ENCODE results near the gene IGF2R. TPM values are rescaled to one million over a fixed set of nuclear protein-coding genes. Genes with fewer than 3 reads are reported as not detected.
"Not testable (repeated sequence)": the region's sequence is repeated elsewhere in the genome, so short reads cannot be mapped to it uniquely, and the experiment has no call there.

IGF2R gene
- total and polyA plus RNA-seq, 2 experiments from 2014 or later, result 61.2 to 132 TPM

DNA sequence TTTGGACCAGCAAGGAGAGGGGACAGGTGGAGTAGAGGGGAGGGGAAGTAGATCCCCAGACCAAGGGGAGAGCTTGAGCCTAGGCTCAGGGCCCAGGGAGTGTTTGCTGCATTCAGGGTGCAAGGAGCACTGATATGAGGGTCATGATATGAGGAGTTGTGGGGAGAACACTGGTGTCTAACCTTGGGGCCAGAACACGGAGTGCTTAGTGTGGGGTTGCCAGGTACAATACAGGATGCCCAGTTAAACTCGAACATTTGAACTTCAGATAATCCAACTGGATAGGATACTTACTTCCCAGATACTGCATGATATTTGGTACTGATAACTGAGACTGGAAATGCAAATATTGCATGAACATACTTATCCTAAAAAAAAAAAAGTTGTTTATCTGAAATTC, 155.1 kb downstream of the IGF2R start:
- H3K4me2 ChIP-seq, result no peak overlapping the region
- H3K4me1 ChIP-seq (ENCODE audit: insufficient read depth), result no peaks in the 10 kb centered on the region
- no peak overlapping the region for H2AFZ ChIP-seq
- no peaks in the 10 kb centered on the region for H4K20me1 ChIP-seq (ENCODE audit: insufficient read depth, poor library complexity, severe bottlenecking)
- no peaks in the 10 kb centered on the region for H3K79me2 ChIP-seq
- WGBS (ENCODE audit: low lambda C conversion rate, missing lambda C conversion rate), result 100% methylated on average over 2 of the region's 2 CpGs
- H3K27me3 ChIP-seq, result no peaks in the 10 kb centered on the region
- DNase-seq (ENCODE audit: low spot score), result no peak
- no peaks in the 10 kb centered on the region for H3K36me3 ChIP-seq (replicated peaks; ENCODE audit: insufficient read depth, low read depth)
- H3K27ac ChIP-seq, result no peak overlapping the region
- no peak overlapping the region for H3K4me3 ChIP-seq
- no peaks in the 10 kb centered on the region for H3K9me2 ChIP-seq (replicated peaks; ENCODE audit: insufficient read depth)
- H3K9me3 ChIP-seq (ENCODE audit: low read depth), result no peaks in the 10 kb centered on the region
- TF ChIP-seq EZH2phosphoT487 (IDR thresholded peaks at IDR 0.05; ENCODE audit: low read depth, severe bottlenecking, unreplicated experiment) (no peak), EZH2 (IDR thresholded peaks at IDR 0.05; ENCODE audit: borderline replicate concordance) (no peak), CTCF (IDR thresholded peaks at IDR 0.05; ENCODE audit: poor library complexity) (no peak)

DNA sequence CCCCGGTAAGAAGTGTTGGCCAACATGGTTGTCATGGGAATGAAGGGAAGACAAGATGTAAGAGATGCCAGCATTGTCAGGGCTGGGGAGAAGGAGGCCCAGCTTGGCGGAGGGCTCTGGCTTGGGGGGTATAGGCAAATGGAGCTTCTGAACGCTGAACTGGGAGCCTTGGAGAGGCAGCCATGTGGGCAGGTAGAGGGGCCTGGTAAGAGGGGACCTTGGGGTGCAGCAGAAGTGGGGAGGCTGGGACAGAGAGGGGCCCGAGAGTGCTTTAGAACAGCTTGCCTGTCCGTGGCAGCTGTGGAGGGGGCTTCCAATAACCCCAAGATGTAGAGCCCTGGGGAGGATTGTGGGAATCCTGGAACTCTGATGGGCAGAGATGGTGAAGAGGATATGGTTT, 155.7 kb downstream of the IGF2R start:
- H3K36me3 ChIP-seq (replicated peaks; ENCODE audit: insufficient read depth, low read depth), result no peaks in the 10 kb centered on the region
- no peak overlapping the region for H3K27ac ChIP-seq
- DNase-seq (ENCODE audit: low spot score), result no peak
- TF ChIP-seq EZH2phosphoT487 (IDR thresholded peaks at IDR 0.05; ENCODE audit: low read depth, severe bottlenecking, unreplicated experiment), result no peak
- TF ChIP-seq CTCF (IDR thresholded peaks at IDR 0.05; ENCODE audit: poor library complexity), result no peak
- no peak for TF ChIP-seq EZH2 (IDR thresholded peaks at IDR 0.05; ENCODE audit: borderline replicate concordance)
- H3K79me2 ChIP-seq, result no peaks in the 10 kb centered on the region
- no peak overlapping the region for H3K4me2 ChIP-seq
- no peaks in the 10 kb centered on the region for H4K20me1 ChIP-seq (ENCODE audit: insufficient read depth, poor library complexity, severe bottlenecking)
- H3K9me3 ChIP-seq (ENCODE audit: low read depth), result no peaks in the 10 kb centered on the region
- 93% methylated on average over 5 of the region's 5 CpGs for WGBS (ENCODE audit: low lambda C conversion rate, missing lambda C conversion rate)
- H3K9me2 ChIP-seq (replicated peaks; ENCODE audit: insufficient read depth), result no peaks in the 10 kb centered on the region
- H3K27me3 ChIP-seq, result no peaks in the 10 kb centered on the region
- no peak overlapping the region for H3K4me3 ChIP-seq
- no peaks in the 10 kb centered on the region for H3K4me1 ChIP-seq (ENCODE audit: insufficient read depth)
- no peak overlapping the region for H2AFZ ChIP-seq

DNA sequence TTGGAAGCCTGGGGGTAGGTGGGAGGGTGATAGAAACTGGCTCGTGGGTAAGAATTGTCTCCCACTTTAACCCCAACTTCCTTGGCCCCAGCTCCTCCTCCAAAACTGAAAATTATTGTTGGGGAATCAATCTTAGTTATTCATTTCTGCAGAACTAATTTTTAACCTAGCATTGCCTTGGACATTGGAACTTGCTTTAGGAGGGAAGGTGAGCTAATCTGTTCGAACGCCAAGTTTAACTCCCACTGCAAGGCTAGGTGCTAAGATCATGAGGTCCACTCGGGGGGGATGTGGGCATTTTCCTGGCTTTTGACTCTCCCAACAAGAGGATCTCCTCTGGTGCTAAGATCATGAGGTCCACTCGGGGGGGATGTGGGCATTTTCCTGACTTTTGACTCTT, 156.2 kb downstream of the IGF2R start:
- DNase-seq (ENCODE audit: low spot score); H3K79me2 ChIP-seq; H3K4me2 ChIP-seq; H3K9me3 ChIP-seq (ENCODE audit: low read depth); H3K27me3 ChIP-seq; H2AFZ ChIP-seq; H3K4me1 ChIP-seq (ENCODE audit: insufficient read depth); H3K4me3 ChIP-seq; H4K20me1 ChIP-seq (ENCODE audit: insufficient read depth, poor library complexity, severe bottlenecking); H3K9me2 ChIP-seq (replicated peaks; ENCODE audit: insufficient read depth); H3K36me3 ChIP-seq (replicated peaks; ENCODE audit: insufficient read depth, low read depth); H3K27ac ChIP-seq: not testable (repeated sequence)
- WGBS (ENCODE audit: low lambda C conversion rate, missing lambda C conversion rate), result 87% methylated on average over 5 of the region's 5 CpGs

- H3K79me2 ChIP-seq, result no peaks in the 10 kb centered on the region
These were observed 158.6 kb downstream of the IGF2R start for GRCh38 chr6:160127270-160128124.

More at GRCh38 chr6:160127270-160128124, 158.6 kb downstream of the IGF2R start:
- Histone ChIP-seq H3K4me2 (no peak overlapping the region), H3K9me2 (replicated peaks; ENCODE audit: insufficient read depth) (no peaks in the 10 kb centered on the region), H3K4me1 (ENCODE audit: insufficient read depth) (no peaks in the 10 kb centered on the region), H3K9me3 (ENCODE audit: low read depth) (no peaks in the 10 kb centered on the region), H3K27me3 (no peaks in the 10 kb centered on the region), H3K36me3 (replicated peaks; ENCODE audit: insufficient read depth, low read depth) (no peaks in the 10 kb centered on the region), H4K20me1 (ENCODE audit: insufficient read depth, poor library complexity, severe bottlenecking) (no peaks in the 10 kb centered on the region), H2AFZ (no peak overlapping the region), H3K27ac (no peak overlapping the region), H3K4me3 (no peak overlapping the region)
- DNase-seq (ENCODE audit: low spot score), result no peak
- 93% methylated on average over 16 of the region's 16 CpGs for WGBS (ENCODE audit: low lambda C conversion rate, missing lambda C conversion rate)
- TF ChIP-seq EZH2phosphoT487 (IDR thresholded peaks at IDR 0.05; ENCODE audit: low read depth, severe bottlenecking, unreplicated experiment) (no peak), EZH2 (IDR thresholded peaks at IDR 0.05; ENCODE audit: borderline replicate concordance) (no peak), CTCF (IDR thresholded peaks at IDR 0.05; ENCODE audit: poor library complexity) (no peak)
